Activated CD8-positive, alpha-beta memory T cell treated with anti-CD3 and anti-CD28 coated beads, Interleukin-2, amount 50 U/mL, for 24 hours (primary cell): ENCODE measurements around the gene P2RX7.

Source experiments
- DNase-seq: peaks from one replicate; pipeline ENCODE4 v3.0.0-alpha.2; 2020; ENCODE audit errors: extremely low read depth

P2RX7 gene

DNA sequence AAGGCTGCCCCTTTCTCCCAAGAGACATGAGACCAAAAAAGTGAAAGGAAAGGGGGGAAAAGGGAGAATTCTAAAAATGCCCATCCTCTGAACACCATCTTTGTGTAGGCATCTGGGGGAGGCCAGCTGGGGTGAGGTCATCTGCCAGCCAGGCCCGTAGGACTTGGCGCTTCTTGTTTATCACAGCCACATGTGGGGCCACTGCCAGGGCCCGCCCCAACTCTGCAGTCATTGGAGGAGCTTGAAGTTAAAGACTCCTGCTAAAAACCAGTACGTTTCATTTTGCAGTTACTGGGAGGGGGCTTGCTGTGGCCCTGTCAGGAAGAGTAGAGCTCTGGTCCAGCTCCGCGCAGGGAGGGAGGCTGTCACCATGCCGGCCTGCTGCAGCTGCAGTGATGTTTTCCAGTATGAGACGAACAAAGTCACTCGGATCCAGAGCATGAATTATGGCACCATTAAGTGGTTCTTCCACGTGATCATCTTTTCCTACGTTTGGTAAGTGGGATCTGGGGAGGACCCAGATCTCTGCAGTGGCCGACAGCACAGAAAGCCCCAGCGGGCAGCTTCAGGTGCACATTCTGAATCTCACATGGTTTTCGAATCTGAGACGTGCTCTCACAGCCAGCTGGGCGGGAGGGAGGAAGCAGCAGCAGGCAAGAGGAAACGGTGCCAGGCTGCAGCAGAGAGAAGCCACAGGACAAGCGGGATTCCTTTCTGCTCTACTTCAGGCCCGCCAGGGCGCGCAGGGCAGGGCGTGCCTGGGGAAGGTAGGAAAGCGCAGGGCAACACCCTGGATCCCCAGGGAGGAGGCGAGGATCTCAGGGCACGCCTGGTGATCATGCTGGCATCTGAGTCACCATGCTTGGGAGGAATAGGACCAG, at the start of gene P2RX7:
P2RX7 (plus strand) TSS at position 276 of the 881 bp plus-strand sequence; CDS start at position 371, 95 bp downstream.
- DNase-seq, result no peak

DNA sequence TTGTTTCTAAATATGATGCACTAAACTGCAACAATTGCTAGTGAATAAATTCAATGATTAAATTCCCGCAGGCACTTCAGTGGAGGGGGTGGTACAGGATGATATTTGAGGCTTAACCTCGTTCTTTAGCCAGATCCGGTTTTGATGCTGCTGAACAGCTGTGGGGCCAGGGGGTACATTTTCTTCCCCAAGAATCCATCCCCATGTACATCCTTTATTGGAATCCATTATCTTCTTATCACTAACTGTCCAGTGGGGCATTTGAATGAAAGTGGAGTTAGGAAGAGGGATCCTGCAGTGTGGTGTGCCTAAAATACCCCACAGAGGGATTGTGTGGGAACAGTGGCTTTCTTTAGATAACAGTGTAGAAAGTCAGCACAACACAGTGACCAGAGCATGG, 48.4 kb upstream of the P2RX7 start:
- no peak for DNase-seq

DNA sequence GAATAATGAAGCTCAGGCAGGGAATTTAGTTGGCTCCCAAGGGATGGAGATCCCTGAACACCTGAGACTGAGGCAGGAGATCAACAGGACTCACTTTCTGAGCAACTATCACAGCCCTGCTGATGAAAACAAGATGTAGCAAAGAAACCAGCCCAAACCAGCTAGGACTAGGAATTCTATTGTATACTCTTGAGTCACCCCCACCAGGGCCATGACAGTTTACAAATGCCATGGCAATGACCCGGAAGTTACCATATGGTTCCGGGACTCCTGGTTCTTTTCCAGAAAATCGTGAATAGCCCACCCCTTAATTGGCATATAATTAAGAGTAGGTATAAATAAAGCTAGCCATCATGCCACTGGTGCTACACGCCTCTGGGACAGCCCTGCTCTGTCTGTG, 47.6 kb upstream of the P2RX7 start:
- DNase-seq, result no peak

DNA sequence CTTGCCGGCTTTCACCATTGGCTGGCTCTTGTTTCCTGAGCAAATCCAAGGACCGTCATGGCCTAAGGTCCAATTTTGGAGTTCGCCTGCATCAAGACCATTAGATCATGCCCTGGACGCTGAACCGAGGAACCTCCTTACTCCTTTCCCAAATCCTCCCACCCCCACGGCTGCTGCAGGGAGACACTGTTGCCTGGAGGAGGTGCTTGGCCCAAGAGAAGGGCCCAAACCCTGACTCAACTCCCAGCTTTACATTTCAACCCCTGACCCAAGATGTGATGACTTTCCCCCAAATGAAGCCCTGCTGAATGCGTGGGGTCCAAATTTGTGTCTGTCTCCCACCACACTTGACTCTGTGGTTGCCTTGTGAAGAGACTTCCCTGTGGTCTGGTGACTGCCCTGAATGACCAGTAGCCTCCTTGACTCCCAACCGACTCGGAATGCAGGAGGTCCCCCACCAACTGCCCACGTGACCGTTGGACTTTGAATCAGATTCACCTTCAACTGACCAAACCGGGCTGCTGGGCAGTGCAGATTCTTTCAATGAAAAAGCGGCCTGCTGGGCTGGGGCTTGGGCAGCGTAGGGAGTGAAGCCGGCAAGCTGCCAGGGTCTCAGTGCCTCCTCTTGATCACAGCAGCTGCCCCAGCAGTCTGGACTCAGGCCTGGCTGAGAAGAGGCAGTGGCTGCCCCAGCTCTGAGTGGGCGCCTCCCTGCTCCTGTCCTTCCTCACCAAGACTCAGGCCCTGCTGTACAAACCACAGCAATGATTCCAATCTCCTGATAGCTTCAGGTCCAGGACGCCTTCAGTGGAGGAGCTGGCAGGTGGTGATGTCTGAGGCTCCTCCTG, 46.9 kb upstream of the P2RX7 start:
- DNase-seq, result no peak

DNA sequence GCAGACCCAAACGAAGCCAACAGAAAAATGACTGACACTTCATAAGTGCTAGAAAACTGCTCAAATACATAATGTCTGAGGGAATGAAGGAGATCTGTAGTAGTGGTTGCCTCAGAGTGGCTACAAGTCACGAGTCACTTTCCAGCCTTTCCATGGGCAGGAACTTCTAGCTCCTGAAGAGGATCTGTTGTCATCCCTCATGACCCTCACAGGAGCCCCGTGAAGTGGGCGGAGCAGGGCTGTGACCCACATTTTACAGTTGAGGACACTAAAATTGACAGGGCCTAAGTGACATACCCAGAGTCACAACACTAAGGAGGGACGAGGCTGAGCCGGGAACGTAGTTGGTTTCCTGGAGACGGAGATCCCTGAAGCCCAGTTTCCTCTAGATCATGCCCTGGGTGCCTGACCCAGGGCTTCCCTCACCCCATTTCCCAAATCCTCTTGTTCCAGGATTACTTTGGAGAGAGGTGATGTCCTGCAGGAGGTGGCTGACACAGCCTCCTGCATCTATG, 45.8 kb upstream of the P2RX7 start:
- DNase-seq, result no peak

DNA sequence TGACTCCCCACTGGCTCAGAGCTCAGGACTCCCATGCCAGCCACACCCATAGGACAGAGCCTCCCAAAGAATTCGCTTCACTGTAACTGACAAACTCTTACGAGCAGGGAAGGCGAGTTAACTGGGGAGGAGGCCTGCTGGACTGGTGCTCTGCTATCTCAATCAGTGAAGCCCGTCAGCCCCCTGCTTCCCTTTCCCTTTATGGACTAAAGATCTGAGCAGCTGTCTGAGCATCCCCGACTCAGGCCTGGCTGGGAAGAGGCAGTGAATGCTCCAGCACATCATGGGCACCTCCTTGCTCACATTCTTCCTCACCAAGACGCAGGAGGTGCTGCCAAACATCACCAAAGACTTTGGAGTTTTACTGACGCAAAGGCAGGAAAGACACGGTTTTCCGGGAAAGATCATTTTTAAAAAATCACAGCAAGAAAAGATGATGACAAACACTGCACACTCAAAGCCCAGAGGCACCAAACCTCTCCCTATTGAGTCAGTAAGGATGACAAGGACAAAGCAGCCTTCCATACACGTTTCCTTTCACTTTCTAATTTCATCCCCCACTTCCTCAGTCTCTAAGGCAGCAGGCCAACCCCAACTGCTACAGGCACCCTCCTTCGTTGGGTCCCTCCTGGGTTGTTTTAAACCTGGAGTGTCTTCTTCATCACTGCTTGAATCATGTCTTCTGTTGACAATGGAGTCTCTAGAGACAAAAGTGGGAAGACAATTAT, 45.0 kb upstream of the P2RX7 start:
- no peak for DNase-seq

DNA sequence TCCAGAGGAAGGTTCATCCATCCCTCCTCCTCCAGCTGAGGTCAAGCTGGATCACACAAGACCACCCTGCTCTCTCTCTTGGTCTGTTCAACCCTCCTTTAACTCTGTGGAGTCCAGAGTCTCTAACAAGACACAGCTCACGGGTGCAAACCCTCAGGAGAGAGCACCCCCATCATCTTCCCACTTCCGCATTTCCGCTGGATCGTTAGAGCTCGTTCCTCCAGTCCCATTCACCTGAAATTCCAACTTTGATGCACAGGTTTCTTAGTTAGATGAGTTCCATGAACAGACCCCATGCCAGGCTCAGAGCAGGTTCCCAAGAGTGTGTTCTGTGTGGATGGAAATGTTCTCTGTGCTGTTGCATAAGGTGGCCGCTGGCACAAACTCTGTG, 44.5 kb upstream of the P2RX7 start:
- no peak for DNase-seq

DNA sequence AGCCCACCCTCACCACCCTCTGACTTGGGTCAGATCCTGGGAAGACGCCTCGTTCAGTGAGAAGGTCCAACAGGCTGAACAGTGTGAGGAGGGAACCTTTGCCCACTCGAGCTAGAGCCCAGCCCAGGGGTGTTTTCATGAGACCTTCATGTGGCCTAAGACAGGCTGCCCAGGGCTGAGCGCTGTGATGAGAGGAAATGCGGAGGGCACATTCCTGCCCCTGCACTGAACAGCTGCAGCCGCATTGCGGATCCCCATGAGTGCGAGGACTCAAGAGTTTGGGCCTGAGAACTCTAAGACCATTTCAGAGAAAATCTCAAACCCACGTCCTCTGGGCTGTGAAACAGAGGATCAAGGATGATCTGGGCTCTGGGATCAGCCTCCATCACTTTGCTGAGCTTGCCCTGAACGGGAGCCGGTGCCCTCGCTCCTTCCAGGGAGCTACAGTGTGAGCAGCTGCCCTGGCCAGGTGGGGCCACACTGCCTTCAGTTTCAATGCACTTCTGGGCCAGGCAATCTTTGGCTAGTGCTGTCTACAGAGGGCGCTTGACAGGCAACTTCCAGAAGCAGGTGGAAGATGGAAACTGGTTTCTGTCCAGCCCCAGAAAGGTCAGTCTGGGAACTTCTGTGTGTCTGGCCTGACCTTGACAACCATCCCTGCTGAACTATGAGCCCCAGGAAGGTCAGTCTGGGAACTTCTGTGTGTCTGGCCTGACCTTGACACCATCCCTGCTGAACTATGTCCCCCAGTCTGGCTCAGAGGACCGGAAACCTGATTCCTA, 43.5 kb upstream of the P2RX7 start:
- no peak for DNase-seq

DNA sequence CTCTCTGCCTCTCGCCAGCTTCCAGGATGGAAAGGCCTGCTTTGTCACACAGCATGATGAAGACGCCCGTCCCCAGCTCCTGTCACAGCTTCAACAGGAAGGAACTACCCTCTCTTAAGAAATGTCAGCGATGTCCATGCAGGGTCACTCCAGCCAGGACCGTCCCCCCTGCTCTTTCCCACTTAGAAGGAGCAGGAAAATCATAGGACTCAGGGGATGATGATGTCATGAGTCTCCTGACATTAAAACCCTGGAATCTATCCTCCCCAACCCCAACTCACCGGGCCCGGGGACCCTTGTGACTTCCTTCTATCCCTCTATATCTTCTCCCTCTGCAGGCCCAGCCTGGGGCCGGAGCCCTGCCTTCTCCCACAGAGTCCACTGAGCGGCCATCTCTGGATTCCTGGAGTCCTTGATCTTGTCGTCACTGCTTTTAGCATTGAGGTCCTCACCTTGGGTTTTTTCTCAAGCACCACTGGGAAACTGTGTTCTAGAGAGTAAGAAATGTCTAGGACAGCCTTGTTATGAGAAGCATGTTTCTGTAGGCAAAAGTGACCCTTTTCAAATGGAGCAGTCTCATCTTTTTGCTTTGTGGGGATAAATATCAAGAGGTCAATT, 42.8 kb upstream of the P2RX7 start:
- DNase-seq, result no peak

DNA sequence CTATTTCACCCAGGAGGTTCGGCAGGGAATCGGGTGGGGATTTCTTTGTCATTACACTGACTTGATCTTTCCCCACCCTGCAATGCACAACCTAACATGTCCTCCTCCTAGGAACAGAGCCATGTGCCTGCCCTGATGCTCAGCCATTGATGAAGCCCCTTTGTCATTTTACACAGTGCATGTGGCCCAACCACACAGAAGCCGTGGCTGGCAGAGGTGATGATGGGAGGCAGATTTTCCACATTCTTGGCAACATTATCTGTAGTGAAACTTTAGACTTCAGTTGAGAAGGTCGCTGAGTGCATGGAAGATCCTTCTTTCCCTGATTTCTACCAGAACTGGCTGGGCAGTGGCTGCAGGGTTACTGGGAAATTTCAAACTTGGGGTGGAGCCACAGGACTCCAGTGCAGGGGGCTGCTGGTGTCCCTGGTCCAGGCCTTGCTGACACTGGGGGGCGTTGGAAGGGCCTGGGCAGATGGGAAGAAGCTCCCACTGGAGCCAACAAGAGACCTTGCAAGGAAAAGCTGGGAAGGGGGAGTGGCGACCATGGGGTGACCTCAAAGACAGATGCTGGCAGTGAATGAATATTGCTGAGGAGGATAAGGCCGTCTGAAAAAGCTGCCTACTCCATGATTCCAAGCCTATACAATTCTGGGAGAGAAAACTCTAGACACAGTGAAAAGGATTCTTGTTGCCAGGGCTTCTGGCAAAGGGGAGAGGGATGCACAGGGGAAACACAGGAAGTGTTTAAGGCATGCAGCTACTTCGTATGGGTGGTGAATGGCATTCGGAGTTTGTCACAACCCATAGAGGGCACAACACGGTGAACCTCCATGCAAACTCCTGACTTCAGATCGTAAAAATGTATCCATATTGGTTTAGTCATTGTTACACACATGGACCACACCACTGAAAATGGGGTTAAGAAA, 41.8 kb upstream of the P2RX7 start:
- DNase-seq, result no peak

DNA sequence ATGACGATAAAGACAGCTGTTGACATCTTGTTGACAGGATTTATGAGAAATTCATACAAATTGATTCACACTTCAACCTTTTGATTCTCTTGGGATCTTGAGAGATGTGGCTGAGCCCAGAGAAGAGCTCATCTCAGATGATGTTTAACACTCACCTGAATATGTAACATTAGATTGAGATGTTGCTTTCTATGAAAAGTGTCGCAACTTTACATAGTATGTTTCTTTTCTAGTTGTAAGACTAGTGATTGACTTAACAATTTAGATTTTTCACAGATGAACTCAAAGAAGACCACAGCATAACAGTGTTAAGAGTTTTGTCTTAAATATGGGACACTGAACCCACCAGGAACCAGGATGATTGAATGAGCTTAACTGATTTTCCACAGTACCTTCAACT, 40.6 kb upstream of the P2RX7 start:
- DNase-seq, result no peak

DNA sequence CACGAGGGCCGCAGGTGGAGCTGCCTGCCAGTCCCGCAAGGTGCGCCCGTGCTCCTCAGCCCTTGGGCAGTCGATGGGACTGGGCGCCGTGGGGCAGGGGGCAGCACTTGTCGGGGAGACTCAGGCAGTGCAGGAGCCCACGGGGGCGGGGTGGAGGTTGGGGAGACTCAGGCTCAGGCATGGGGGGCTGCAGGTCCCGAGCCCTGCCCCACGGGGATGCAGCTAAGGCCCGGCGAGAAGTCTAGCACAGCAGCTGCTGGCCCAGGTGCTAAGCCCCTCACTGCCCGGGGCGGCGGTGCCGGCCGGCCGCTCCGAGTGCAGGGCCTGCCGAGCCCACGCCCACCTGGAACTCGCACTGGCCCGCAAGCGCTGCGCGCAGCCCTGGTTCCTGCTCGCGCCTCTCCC, 39.2 kb upstream of the P2RX7 start:
- no peak for DNase-seq

DNA sequence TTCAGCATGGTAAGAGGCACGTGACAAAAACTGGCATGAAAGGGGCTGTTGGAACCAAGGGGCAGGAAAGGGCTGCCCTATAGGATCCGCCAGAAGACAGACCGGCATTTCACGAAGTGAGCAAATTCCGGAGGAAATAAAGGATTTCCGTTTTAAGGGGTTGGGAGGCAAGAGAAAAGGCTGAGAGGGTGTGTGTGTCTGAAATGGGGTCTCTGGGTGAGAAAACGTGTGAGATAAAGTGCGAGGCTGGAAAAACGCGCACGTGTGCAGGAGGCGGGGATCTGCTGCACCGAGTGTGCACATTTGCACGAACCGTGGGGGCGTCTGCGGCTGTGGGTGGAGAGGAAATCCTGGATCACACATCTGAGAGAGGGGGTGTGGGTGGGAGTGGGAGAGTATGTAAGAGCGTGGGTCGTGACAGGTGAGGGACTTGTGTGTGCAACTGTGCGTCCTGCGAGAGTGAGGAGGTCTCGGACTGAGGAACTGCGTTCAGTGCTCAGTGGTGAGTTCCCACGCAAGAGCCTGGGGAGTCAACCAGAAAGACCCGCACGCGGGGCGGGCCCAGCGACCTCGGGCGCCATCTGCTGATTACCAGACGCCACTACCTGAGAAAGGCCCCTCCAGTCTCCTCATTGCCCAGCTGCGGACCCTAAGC, 37.0 kb upstream of the P2RX7 start:
- DNase-seq, result peak; percentile 31

DNA sequence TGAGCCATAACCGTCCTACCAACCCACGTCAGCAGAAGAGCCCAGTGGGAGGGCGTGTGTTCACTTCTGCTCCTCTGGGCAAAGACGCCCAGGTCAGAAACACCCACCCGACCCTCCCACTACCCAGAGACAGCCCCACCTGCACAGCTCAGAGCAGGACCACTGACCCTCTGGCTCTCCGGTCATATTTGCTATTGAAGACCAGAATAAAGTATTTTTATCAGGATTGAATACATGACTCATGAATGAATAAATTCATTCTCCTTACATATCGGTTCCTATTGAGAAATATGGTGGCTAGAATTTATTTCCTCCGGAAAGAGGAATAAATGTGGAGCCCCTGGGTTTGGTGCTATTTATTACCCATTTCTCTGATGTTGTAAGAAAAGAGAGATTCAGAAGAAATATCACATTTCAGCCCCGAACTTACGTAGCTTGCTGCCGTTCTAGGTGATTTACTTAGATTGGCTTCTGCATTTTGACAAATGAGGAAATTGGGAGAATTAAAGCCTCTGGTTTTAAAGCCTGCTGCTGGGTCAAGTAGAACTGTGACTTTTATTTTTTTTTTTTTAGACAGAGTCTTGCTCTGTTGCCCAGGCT, 36.4 kb upstream of the P2RX7 start:
- DNase-seq, result no peak

DNA sequence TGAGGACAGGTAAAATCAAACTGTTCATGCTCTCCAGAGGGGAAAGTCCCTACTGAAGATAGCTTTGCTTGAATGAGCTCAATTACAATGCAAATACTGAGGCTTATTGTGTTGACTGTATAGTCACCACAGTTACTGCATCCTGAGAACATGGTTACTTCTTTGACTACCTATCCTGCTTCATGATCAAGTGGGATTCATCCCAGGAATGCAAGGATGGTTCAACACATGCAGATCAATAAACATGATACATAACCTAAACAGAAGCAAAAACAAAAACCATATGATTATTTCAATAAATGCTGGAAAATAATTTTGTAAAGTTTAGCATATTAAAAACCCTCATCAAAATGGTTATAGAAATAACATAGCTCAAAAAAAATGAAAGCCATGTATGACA, 32.9 kb upstream of the P2RX7 start:
- DNase-seq, result no peak

DNA sequence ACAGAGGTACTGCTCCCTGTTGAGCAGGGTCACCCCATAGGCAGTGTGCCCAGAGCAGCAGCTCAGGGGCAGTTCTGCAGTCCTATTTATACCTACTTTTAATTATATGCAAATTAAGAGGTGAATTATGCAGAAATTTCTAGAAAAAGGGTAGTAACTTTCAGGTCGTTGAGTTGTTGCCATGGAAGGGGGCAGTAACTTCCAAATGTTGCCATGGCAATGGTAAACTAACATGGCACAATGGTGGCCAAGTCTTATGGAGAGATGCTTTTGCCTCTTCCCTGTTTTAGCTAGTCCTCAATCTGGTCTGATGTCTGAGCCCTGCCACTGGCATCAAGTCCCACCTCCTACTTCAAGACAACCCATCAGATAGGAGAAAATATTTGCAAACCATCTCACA, 30.4 kb upstream of the P2RX7 start:
- DNase-seq, result no peak

DNA sequence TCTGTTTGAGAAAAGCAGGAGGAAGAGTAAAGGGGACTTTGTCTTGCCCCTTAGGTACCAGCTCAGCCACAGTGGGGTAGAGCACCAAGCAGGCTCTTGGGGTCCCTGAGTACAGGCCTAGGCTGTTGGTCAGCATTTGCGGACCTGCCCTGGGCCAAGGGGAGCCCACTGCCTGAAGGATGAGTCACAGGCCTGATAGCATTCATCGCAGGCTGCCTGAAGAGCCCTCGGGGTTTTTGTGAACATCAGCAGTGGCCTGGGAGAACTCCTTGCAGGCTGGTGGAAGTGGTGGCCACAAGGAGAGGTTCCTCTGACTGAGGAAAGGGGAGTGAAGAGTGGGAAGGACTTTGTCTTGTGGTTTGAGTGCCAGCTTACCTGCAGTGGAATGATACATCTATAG, 25.0 kb upstream of the P2RX7 start:
- no peak for DNase-seq

DNA sequence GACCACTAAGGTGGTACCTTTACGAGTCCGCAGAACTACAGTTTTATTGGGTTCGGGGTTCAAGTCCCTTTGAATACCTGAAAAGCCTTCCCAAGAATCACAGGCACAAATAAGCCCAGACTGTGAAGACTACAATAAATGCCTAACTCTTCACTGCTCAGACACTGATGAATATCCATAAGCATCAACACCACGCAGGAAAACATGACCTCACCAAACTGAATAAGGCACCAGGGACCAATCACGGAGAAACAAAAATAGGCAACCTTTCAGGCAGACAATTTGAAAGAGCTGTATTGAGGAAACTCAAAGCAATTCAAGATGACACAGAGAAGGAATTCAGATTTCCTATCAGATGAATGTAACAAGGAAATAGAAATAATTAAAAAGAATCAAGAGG, 24.2 kb upstream of the P2RX7 start:
- no peak for DNase-seq
